ENCODE data around the gene PLEKHG1.

GRCh38 chr6:150646228-150646627 lies 46.5 kb downstream of the PLEKHG1 start:
- TF ChIP-seq, protein P1, sequence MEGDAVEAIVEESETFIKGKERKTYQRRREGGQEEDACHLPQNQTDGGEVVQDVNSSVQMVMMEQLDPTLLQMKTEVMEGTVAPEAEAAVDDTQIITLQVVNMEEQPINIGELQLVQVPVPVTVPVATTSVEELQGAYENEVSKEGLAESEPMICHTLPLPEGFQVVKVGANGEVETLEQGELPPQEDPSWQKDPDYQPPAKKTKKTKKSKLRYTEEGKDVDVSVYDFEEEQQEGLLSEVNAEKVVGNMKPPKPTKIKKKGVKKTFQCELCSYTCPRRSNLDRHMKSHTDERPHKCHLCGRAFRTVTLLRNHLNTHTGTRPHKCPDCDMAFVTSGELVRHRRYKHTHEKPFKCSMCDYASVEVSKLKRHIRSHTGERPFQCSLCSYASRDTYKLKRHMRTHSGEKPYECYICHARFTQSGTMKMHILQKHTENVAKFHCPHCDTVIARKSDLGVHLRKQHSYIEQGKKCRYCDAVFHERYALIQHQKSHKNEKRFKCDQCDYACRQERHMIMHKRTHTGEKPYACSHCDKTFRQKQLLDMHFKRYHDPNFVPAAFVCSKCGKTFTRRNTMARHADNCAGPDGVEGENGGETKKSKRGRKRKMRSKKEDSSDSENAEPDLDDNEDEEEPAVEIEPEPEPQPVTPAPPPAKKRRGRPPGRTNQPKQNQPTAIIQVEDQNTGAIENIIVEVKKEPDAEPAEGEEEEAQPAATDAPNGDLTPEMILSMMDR (IDR thresholded peaks at IDR 0.05): no peak
- TF ChIP-seq POLR2A (IDR thresholded peaks at IDR 0.05): no peak

All from thyroid gland (tissue), 4 donors.